GM12878 (cell line): ENCODE data around the gene TEFM. TPM values are rescaled to one million over a fixed set of nuclear protein-coding genes. Genes with fewer than 3 reads are reported as not detected.

Source experiments
- ATAC-seq: fragments of 200-7000 bp; cut with Tn5 transposase; 3 replicates; pipeline ENCODE4 v1.9.1; 2020; ENCODE audit warnings: mild to moderate bottlenecking, moderate library complexity
- BruUV-seq: library from RNA; stranded (reverse); fragments of 400-500 nt; replicated peaks from 2 replicates; lab custom pipeline; 2021; lab: Mats Ljungman, UMichigan
- CTCF ChIA-PET: fragments of 300-600 bp; sonication (Branson Sonifier 250); formaldehyde crosslinking; extraction: SDS; loops from one replicate; lab custom pipeline; 2021; ENCODE audit warnings: inconsistent platforms; lab: Yijun Ruan, JAX
- POLR2A ChIA-PET: fragments of 350-600 bp; formaldehyde crosslinking; extraction: SDS; loops from one replicate; lab custom pipeline; 2021; ENCODE audit warnings: inconsistent platforms; lab: Charles Lee
- RAD21 ChIA-PET: fragments of 300-600 bp; sonication (Branson Sonifier 250); formaldehyde crosslinking; loops from one replicate; lab custom pipeline; 2023; ENCODE audit warnings: antibody characterized with exemption; ENCODE audit not compliant: unreplicated experiment; lab: Charles Lee
- SMC1A ChIA-PET: fragments of 300-600 bp; sonication (Branson Sonifier 250); formaldehyde crosslinking; loops from one replicate; lab custom pipeline; 2023; ENCODE audit not compliant: unreplicated experiment, uncharacterized antibody; lab: Charles Lee
- DNase-seq: peaks from one replicate; pipeline ENCODE4 v3.0.0-alpha.2; 2011; ENCODE audit warnings: low read depth, low spot score
- FAIRE-seq: peaks from 3 replicates; lab custom pipeline; 2011; peaks lifted over from hg19 to GRCh38; lab: Jason Lieb, UNC
- H2AFZ ChIP-seq: 2 replicates; pipeline ENCODE4 v1.6.0; 2011; ENCODE audit warnings: low read depth, low read length, control low read depth; ENCODE audit not compliant: control insufficient read depth
- H3K27ac ChIP-seq: 2 replicates; pipeline ENCODE4 v1.5.1; 2011; ENCODE audit warnings: control low read depth; ENCODE audit not compliant: control insufficient read depth, insufficient read depth
- H3K27me3 ChIP-seq, 2 experiments: replicated peaks in 1 of 2; 2 replicates each; pipeline versions ENCODE4 v1.6.0 to v1.6.1; 2011; ENCODE audit warnings: low read length in 1 of 2; ENCODE audit not compliant: control insufficient read depth in 2 of 2, insufficient read depth in 2 of 2
- H3K36me3 ChIP-seq, 2 experiments: 2 replicates each; pipeline ENCODE4 v1.5.1; 2011; ENCODE audit warnings: low read length in 1 of 2; ENCODE audit not compliant: control insufficient read depth in 2 of 2, insufficient read depth in 2 of 2
- H3K4me1 ChIP-seq: 2 replicates; pipeline ENCODE4 v1.6.1; 2011; ENCODE audit warnings: mild to moderate bottlenecking, low read length, moderate library complexity, mixed read lengths; ENCODE audit not compliant: control insufficient read depth, insufficient read depth
- H3K4me2 ChIP-seq: 2 replicates; pipeline ENCODE4 v1.6.0; 2011; ENCODE audit warnings: control low read depth; ENCODE audit not compliant: control insufficient read depth, insufficient read depth
- H3K4me3 ChIP-seq: fragments of 200-600 bp; sonication (generic); 2 replicates; pipeline ENCODE4 v1.5.1; 2016
- H3K79me2 ChIP-seq: 2 replicates; pipeline ENCODE4 v1.6.0; 2011; ENCODE audit warnings: low read length; ENCODE audit not compliant: control insufficient read depth, insufficient read depth
- H3K9ac ChIP-seq: 2 replicates; pipeline ENCODE4 v1.8.0; 2011; ENCODE audit warnings: low read length, control low read depth, mixed read lengths; ENCODE audit not compliant: control insufficient read depth, insufficient read depth
- H3K9me3 ChIP-seq: replicated peaks from 3 replicates; pipeline ENCODE4 v1.5.1; 2011; ENCODE audit warnings: mild to moderate bottlenecking, low read length; ENCODE audit not compliant: control insufficient read depth, insufficient read depth
- H4K20me1 ChIP-seq: 2 replicates; pipeline ENCODE4 v1.6.0; 2011; ENCODE audit not compliant: control insufficient read depth, insufficient read depth
- EGR1 ChIP-seq, 2 experiments: IDR thresholded peaks; 1 replicate in 1 of 2; 2 replicates in 1 of 2; pipeline ENCODE4 v1.6.1; 2011 to 2012; ENCODE audit warnings: low read depth in 2 of 2, low read length in 2 of 2, borderline replicate concordance in 1 of 2, mild to moderate bottlenecking in 1 of 2, moderate library complexity in 1 of 2
- FOXM1 ChIP-seq: IDR thresholded peaks from 2 replicates; pipeline ENCODE4 v1.6.1; 2012; ENCODE audit warnings: low read depth, mild to moderate bottlenecking, inconsistent platforms, low read length, moderate library complexity
- GABPA ChIP-seq: IDR thresholded peaks from 2 replicates; pipeline ENCODE4 v1.6.1; 2014; ENCODE audit warnings: antibody characterized with exemption, low read depth, mild to moderate bottlenecking, inconsistent platforms
- NFYA ChIP-seq: IDR thresholded peaks from 2 replicates; pipeline ENCODE4 v1.6.1; 2011; ENCODE audit warnings: low read depth, mild to moderate bottlenecking, low read length, improper control_type of control experiment, borderline replicate concordance
- NRF1 ChIP-seq: conservative IDR thresholded peaks from 2 replicates; pipeline ENCODE4 v1.6.1; 2011; ENCODE audit warnings: mild to moderate bottlenecking, low read depth, low read length, improper control_type of control experiment
- POU2F2 ChIP-seq: IDR thresholded peaks from 3 replicates; pipeline ENCODE4 v1.6.1; 2011; ENCODE audit warnings: low read depth, mild to moderate bottlenecking, low read length, borderline replicate concordance
- RB1 ChIP-seq: fragments of 450-650 bp; formaldehyde crosslinking; IDR thresholded peaks from 2 replicates; pipeline ENCODE4 v1.6.1; 2017; ENCODE audit warnings: mild to moderate bottlenecking, borderline replicate concordance
- RELA ChIP-seq: fragments of 450-650 bp; IDR thresholded peaks from 2 replicates; pipeline ENCODE4 v1.8.0; 2014; ENCODE audit warnings: borderline replicate concordance; ENCODE audit not compliant: partially characterized antibody
- SREBF2 ChIP-seq: IDR thresholded peaks from 2 replicates; pipeline ENCODE4 v1.6.1; 2012; ENCODE audit warnings: mild to moderate bottlenecking, low read length
- WGBS: methylation state at CpG from one replicate; pipeline ENCODE4 v1.1.6; 2016; ENCODE audit warnings: low lambda C conversion rate; ENCODE audit not compliant: insufficient replicate concordance, insufficient coverage; ENCODE audit errors: missing lambda C conversion rate; 5-methylcytosine and 5-hydroxymethylcytosine counted together
- in situ Hi-C: fragments of 300-500 bp; cut with MboI; formaldehyde crosslinking; loops from 9 replicates; pipeline ENCODE4 v1.14.3; 2018; ENCODE audit warnings: mixed read lengths
- intact Hi-C: fragments of 100-400 bp; cut with micrococcal nuclease; formaldehyde crosslinking; loops from one replicate; pipeline ENCODE4 v1.14.2; 2022; ENCODE audit not compliant: unreplicated experiment
- polyA plus RNA-seq, 11 experiments: library from polyadenylated mRNA; depleted of rRNA in 4 of 11; unstranded in 6 of 11; stranded (reverse) in 5 of 11; fragments of >200 nt; fragmentation: Nextera tagmentation in 4 of 11; fragmentation: Illumina TruSeq in 1 of 11; extraction: Ambion mirVana in 4 of 11; extraction: Trizol in 1 of 11; gene quantifications; 1 replicate in 1 of 11; 2 replicates in 10 of 11; pipeline versions ENCODE4 v1.2.1 to v1.2.3, GENCODE V29; 2011 to 2016; ENCODE audit warnings: inconsistent platforms in 2 of 11, missing spikeins in 2 of 11, low read depth in 1 of 11
- total RNA-seq, 4 experiments: library from RNA; depleted of rRNA in 3 of 4; stranded (reverse); fragments of >200 nt in 3 of 4; fragmentation: Illumina TruSeq in 1 of 4; extraction: Trizol in 1 of 4; gene quantifications; 2 replicates each; pipeline versions ENCODE4 v1.2.1 to v1.2.3, GENCODE V29; 2013 to 2021
- TF ChIP-seq, protein P1 (sequence below): fragments of 450-650 bp; IDR thresholded peaks from 2 replicates; pipeline ENCODE4 v1.6.1; 2016; ENCODE audit warnings: mild to moderate bottlenecking
- TF ChIP-seq, protein P2 (sequence below): fragments of 450-650 bp; IDR thresholded peaks from 2 replicates; pipeline ENCODE4 v1.6.1; 2018; ENCODE audit warnings: borderline replicate concordance, mild to moderate bottlenecking; ENCODE audit not compliant: partially characterized antibody
- TF ChIP-seq, protein P3 (sequence below): IDR thresholded peaks from 2 replicates; pipeline ENCODE4 v1.6.1; 2011; ENCODE audit warnings: mild to moderate bottlenecking, low read depth, low read length, moderate library complexity; ENCODE audit not compliant: insufficient replicate concordance

Gene TEFM
- total and polyA plus RNA-seq, 10 of the 15 experiments (the other 5 are each of a cell fraction or from before 2014, with no cell fraction given) = 11.5 to 57.1 (median 28.6) TPM

DNA sequence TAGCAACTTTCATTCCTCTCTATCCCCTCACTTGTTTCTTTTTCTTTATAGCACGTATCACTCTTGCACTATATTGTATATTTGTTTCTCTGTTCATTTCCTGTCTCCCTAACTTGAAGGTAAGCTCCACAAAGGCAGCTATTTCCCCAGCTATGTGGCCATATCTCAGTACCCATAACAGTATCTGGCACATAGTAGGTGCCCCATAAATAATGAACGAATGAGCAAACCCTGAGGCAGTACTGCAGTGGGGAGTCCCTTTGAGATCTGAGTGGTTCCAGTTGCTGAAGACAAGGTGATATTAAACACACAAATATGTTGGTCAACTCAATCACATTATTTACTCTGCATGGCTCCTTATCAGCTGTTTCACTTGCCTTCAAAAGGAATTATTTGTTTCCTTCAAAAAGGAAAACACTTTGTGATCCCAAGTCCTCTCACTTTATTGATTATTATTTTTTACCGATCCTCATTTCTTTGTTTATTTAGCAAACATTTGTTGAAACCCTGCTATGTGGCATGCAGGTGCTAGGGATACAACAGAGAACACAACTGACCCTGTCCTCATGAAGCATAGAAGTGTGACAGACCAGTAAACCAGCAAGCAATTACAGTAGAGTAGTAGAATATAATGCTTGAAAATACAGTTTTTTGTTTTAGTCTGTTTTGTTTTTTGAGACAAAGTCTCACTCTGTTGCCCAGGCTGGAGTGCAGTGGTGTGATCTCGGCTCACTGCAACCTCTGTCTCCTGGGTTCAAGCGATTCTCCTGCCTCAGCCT is 10.0 kb upstream of the TEFM start:
- Histone ChIP-seq H3K9me3 (no peaks in the 10 kb centered on the region), H3K79me2 (no peaks in the 10 kb centered on the region), H3K27me3 (no peaks in the 10 kb centered on the region; a peak in 2 of 4 replicates), H3K27ac (no peak overlapping the region), H3K9ac (no peak overlapping the region), H3K4me2 (no peak overlapping the region), H3K4me1 (no peaks in the 10 kb centered on the region), H4K20me1 (no peaks in the 10 kb centered on the region), H2AFZ (no peak overlapping the region), H3K36me3 (no peaks in the 10 kb centered on the region), H3K4me3 (no peak overlapping the region)
- FAIRE-seq (no peak), ATAC-seq (no peak), DNase-seq (no peak)
- no TSS peak for BruUV-seq
- SMC1A ChIA-PET = interaction anchor here (0.7 to 1.6 kb wide), 2 partner anchors 22 to 100 kb away, joined by 3 to 6 read pairs; no protein-coding TSS in a partner anchor
- in situ Hi-C loops = loop anchor here (10.0 kb wide), 1 partner anchor 299 kb away; no protein-coding TSS in a partner anchor
- 55% methylated on average over 5 of the region's 5 CpGs for WGBS
- TF ChIP-seq NFYA (no peak), RELA (no peak), SREBF2 (no peak), GABPA (no peak), FOXM1 (no peak), EGR1 (IDR thresholded peaks at IDR 0.05; ENCODE audit: borderline replicate concordance in 1 of 2, low read depth in 2 of 2, low read length in 2 of 2) (no peak), RB1 (no peak), NRF1 (no peak), POU2F2 (no peak)
- TF ChIP-seq, protein P1, sequence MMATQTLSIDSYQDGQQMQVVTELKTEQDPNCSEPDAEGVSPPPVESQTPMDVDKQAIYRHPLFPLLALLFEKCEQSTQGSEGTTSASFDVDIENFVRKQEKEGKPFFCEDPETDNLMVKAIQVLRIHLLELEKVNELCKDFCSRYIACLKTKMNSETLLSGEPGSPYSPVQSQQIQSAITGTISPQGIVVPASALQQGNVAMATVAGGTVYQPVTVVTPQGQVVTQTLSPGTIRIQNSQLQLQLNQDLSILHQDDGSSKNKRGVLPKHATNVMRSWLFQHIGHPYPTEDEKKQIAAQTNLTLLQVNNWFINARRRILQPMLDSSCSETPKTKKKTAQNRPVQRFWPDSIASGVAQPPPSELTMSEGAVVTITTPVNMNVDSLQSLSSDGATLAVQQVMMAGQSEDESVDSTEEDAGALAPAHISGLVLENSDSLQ = no peak
- TF ChIP-seq, protein P2, sequence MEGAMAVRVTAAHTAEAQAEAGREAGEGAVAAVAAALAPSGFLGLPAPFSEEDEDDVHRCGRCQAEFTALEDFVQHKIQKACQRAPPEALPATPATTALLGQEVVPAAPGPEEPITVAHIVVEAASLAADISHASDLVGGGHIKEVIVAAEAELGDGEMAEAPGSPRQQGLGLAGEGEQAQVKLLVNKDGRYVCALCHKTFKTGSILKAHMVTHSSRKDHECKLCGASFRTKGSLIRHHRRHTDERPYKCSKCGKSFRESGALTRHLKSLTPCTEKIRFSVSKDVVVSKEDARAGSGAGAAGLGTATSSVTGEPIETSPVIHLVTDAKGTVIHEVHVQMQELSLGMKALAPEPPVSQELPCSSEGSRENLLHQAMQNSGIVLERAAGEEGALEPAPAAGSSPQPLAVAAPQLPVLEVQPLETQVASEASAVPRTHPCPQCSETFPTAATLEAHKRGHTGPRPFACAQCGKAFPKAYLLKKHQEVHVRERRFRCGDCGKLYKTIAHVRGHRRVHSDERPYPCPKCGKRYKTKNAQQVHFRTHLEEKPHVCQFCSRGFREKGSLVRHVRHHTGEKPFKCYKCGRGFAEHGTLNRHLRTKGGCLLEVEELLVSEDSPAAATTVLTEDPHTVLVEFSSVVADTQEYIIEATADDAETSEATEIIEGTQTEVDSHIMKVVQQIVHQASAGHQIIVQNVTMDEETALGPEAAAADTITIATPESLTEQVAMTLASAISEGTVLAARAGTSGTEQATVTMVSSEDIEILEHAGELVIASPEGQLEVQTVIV = no peak
- TF ChIP-seq, protein P3, sequence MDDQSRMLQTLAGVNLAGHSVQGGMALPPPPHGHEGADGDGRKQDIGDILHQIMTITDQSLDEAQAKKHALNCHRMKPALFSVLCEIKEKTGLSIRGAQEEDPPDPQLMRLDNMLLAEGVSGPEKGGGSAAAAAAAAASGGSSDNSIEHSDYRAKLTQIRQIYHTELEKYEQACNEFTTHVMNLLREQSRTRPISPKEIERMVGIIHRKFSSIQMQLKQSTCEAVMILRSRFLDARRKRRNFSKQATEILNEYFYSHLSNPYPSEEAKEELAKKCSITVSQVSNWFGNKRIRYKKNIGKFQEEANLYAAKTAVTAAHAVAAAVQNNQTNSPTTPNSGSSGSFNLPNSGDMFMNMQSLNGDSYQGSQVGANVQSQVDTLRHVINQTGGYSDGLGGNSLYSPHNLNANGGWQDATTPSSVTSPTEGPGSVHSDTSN = no peak
- intact Hi-C loops = no loop called here
- RAD21 ChIA-PET = interaction anchor here (0.9 kb wide), 1 partner anchor 298 kb away, joined by 3 read pairs; no protein-coding TSS in a partner anchor
- CTCF ChIA-PET = interaction anchor here (1.2 to 1.8 kb wide), 4 partner anchors 154 to 322 kb away, joined by 3 to 6 read pairs (median 4); no protein-coding TSS in a partner anchor
- POLR2A ChIA-PET = interaction anchor here (0.5 to 0.6 kb wide), 2 partner anchors 8 to 338 kb away, joined by 3 to 5 read pairs; no protein-coding TSS in a partner anchor
